HCT116 (cell line): ENCODE data around the gene LSM4. TPM values are rescaled to one million over a fixed set of nuclear protein-coding genes. Genes with fewer than 3 reads are reported as not detected.

Source experiments
- ATAC-seq: fragments of 200-7000 bp; cut with Tn5 transposase; 2 replicates; pipeline ENCODE4 v1.9.1; 2020; ENCODE audit warnings: mild to moderate bottlenecking, moderate library complexity
- Bru-seq: library from RNA; stranded (reverse); fragments of 400-500 nt; gene quantifications from one replicate; lab custom pipeline; 2021; lab: Mats Ljungman, UMichigan
- BruChase-seq, 2 experiments: library from RNA; stranded (reverse); fragments of 400-500 nt; gene quantifications; one replicate each; lab custom pipeline; 2021; lab: Mats Ljungman, UMichigan
- BruUV-seq: library from RNA; stranded (reverse); fragments of 400-500 nt; replicated peaks from 2 replicates; lab custom pipeline; 2021; lab: Mats Ljungman, UMichigan
- CTCF ChIA-PET: fragments of 300-600 bp; sonication (Branson Sonifier 250); formaldehyde crosslinking; loops from one replicate; lab custom pipeline; 2021; ENCODE audit warnings: antibody characterized with exemption; lab: Charles Lee
- POLR2A ChIA-PET: fragments of 300-600, 350-600 bp; sonication (Branson Sonifier 250); formaldehyde crosslinking; loops from one replicate; lab custom pipeline; 2021; ENCODE audit warnings: antibody characterized with exemption; lab: Charles Lee
- RAD21 ChIA-PET, 2 experiments: fragments of 300-600 bp; sonication (Branson Sonifier 250); formaldehyde crosslinking; loops; one replicate each; lab custom pipeline; 2023; ENCODE audit warnings: low total read pairs in 2 of 2; ENCODE audit not compliant: uncharacterized antibody in 2 of 2, unreplicated experiment in 2 of 2, low non-redundant PET in 1 of 2; lab: Charles Lee
- DNase-seq: peaks from one replicate; pipeline ENCODE4 v3.0.0-alpha.2; 2010; ENCODE audit warnings: low read depth, low spot score
- H2AFZ ChIP-seq: fragments of 200-600 bp; shearing (Covaris generic), sonication (generic); 2 replicates; pipeline ENCODE4 v1.6.1; 2017; ENCODE audit warnings: low read depth, mixed run types, mixed read lengths, antibody characterized with exemption, low read length; ENCODE audit not compliant: poor library complexity, severe bottlenecking
- H3K27ac ChIP-seq: 2 replicates; pipeline ENCODE4 v1.5.1; 2012; ENCODE audit warnings: low read depth, low read length
- H3K27me3 ChIP-seq: fragments of 200-600 bp; sonication (generic); 2 replicates; pipeline ENCODE4 v1.6.1; 2016; ENCODE audit warnings: mixed run types, low read length, mixed read lengths; ENCODE audit not compliant: insufficient read depth
- H3K36me3 ChIP-seq, 2 experiments: fragments of 200-500 bp in 1 of 2; fragments of 200-600 bp in 1 of 2; sonication (Bioruptor generic) in 1 of 2; sonication (generic) in 1 of 2; 2 replicates each; pipeline versions ENCODE4 v1.5.1 to v1.6.1; 2014 to 2016; ENCODE audit warnings: low read length in 2 of 2, inconsistent platforms in 1 of 2, mixed read lengths in 1 of 2, mixed run types in 1 of 2; ENCODE audit not compliant: insufficient read depth in 2 of 2, control insufficient read depth in 1 of 2
- H3K4me1 ChIP-seq, 2 experiments: fragments of 200-600 bp in 1 of 2; sonication (generic) in 1 of 2; 2 replicates each; pipeline versions ENCODE4 v1.5.1 to v1.6.1; 2012 to 2017; ENCODE audit warnings: low read length in 2 of 2, inconsistent platforms in 1 of 2, mild to moderate bottlenecking in 1 of 2, mixed read lengths in 1 of 2, mixed run types in 1 of 2, moderate library complexity in 1 of 2; ENCODE audit not compliant: insufficient read depth in 2 of 2, control insufficient read depth in 1 of 2
- H3K4me2 ChIP-seq: fragments of 200-600 bp; sonication (generic); 2 replicates; pipeline ENCODE4 v1.6.1; 2017; ENCODE audit warnings: mixed run types, low read length, mixed read lengths
- H3K4me3 ChIP-seq, 2 experiments: fragments of 200-600 bp in 1 of 2; sonication (generic) in 1 of 2; replicated peaks in 1 of 2; 2 replicates each; pipeline ENCODE4 v1.5.1; 2011 to 2016; ENCODE audit warnings: low read length in 2 of 2, control low read depth in 1 of 2, low read depth in 1 of 2, mild to moderate bottlenecking in 1 of 2, mixed read lengths in 1 of 2, mixed run types in 1 of 2
- H3K79me2 ChIP-seq: fragments of 200-600 bp; sonication (generic); 2 replicates; pipeline ENCODE4 v1.6.1; 2017; ENCODE audit warnings: mild to moderate bottlenecking, mixed run types, low read length, moderate library complexity, mixed read lengths; ENCODE audit not compliant: insufficient read depth
- H3K9ac ChIP-seq: fragments of 200-600 bp; sonication (generic); 2 replicates; pipeline ENCODE4 v1.6.1; 2016; ENCODE audit warnings: low read length, mixed read lengths
- H3K9me2 ChIP-seq: fragments of 200-600 bp; sonication (generic), shearing (Covaris generic); 2 replicates; pipeline ENCODE4 v1.6.1; 2017; ENCODE audit warnings: mixed run types, mild to moderate bottlenecking, moderate library complexity; ENCODE audit not compliant: insufficient read depth
- H3K9me3 ChIP-seq, 2 experiments: fragments of 200-500 bp in 1 of 2; fragments of 200-600 bp in 1 of 2; sonication (Bioruptor generic) in 1 of 2; sonication (generic) in 1 of 2; 2 replicates each; pipeline ENCODE4 v1.6.1; 2014 to 2017; ENCODE audit warnings: low read length in 2 of 2, mixed read lengths in 2 of 2, inconsistent platforms in 1 of 2, low read depth in 1 of 2, mild to moderate bottlenecking in 1 of 2, mixed run types in 1 of 2, moderate library complexity in 1 of 2; ENCODE audit not compliant: control insufficient read depth in 1 of 2, insufficient read depth in 1 of 2
- H4K20me1 ChIP-seq: fragments of 200-600 bp; sonication (generic), shearing (Covaris generic); 2 replicates; pipeline ENCODE4 v1.6.1; 2017; ENCODE audit warnings: mixed run types, mild to moderate bottlenecking, moderate library complexity; ENCODE audit not compliant: insufficient read depth
- CBX3 ChIP-seq: IDR thresholded peaks from 2 replicates; pipeline ENCODE4 v1.6.1; 2012; ENCODE audit warnings: low read depth
- CEBPB ChIP-seq: IDR thresholded peaks from 2 replicates; pipeline ENCODE4 v1.6.1; 2012; ENCODE audit warnings: low read depth
- EGR1 ChIP-seq: IDR thresholded peaks from 2 replicates; pipeline ENCODE4 v1.6.1; 2012; ENCODE audit warnings: low read depth
- ELF1 ChIP-seq: IDR thresholded peaks from 2 replicates; pipeline ENCODE4 v1.6.1; 2012; ENCODE audit warnings: low read depth, borderline replicate concordance
- EZH2phosphoT487 ChIP-seq: fragments of 200-600 bp; IDR thresholded peaks from 2 replicates; pipeline ENCODE4 v1.6.1; 2018; ENCODE audit warnings: antibody characterized with exemption, borderline replicate concordance
- FOSL1 ChIP-seq: IDR thresholded peaks from 2 replicates; pipeline ENCODE4 v1.6.1; 2012; ENCODE audit warnings: low read depth
- POLR2A ChIP-seq: IDR thresholded peaks from 2 replicates; pipeline ENCODE4 v1.7.0; 2011; ENCODE audit warnings: borderline replicate concordance; ENCODE audit not compliant: insufficient read depth, insufficient read length; ENCODE audit errors: extremely low read depth
- RAD21 ChIP-seq: IDR thresholded peaks from 2 replicates; pipeline ENCODE4 v1.6.1; 2012; ENCODE audit warnings: low read depth, mild to moderate bottlenecking
- SIN3A ChIP-seq: IDR thresholded peaks from 2 replicates; pipeline ENCODE4 v1.6.1; 2012; ENCODE audit warnings: low read depth
- TCF7L2 ChIP-seq: IDR thresholded peaks from 2 replicates; pipeline ENCODE4 v1.7.0; 2011; ENCODE audit warnings: borderline replicate concordance, inconsistent platforms; ENCODE audit not compliant: insufficient read depth, insufficient read length; ENCODE audit errors: extremely low read depth
- ZFX ChIP-seq: fragments of 450-650 bp; IDR thresholded peaks from 2 replicates; pipeline ENCODE4 v1.6.1; 2017
- ZNF274 ChIP-seq: fragments of 200-500 bp; sonication (Bioruptor generic); IDR thresholded peaks from 2 replicates; pipeline ENCODE4 v1.6.1; 2014; ENCODE audit warnings: mild to moderate bottlenecking, low read depth, low read length, inconsistent platforms
- intact Hi-C: fragments of 100-400 bp; cut with micrococcal nuclease; formaldehyde crosslinking; loops from 2 replicates; pipeline ENCODE4 v1.10.0; 2022
- long read RNA-seq: library from polyadenylated mRNA; unstranded; transcript quantifications from one replicate; pipeline ENCODE4 v2.0.0, GENCODE V29; 2021; ENCODE audit not compliant: unreplicated experiment
- polyA plus RNA-seq: library from polyadenylated mRNA; unstranded; fragments of >200 nt; gene quantifications from 2 replicates; pipeline ENCODE4 v1.2.1, GENCODE V29; 2012; ENCODE audit warnings: missing spikeins
- total RNA-seq: library from RNA; stranded (reverse); gene quantifications from one replicate; pipeline ENCODE4 v1.2.1, GENCODE V29; 2021; ENCODE audit not compliant: unreplicated experiment
- TF ChIP-seq, protein P1 (sequence below), 3 experiments: fragments of 200-600 bp in 1 of 3; sonication (generic) in 1 of 3; IDR thresholded peaks in 2 of 3; conservative IDR thresholded peaks in 1 of 3; 2 replicates each; pipeline ENCODE4 v1.5.1; 2012 to 2017; ENCODE audit warnings: low read depth in 2 of 3, low read length in 2 of 3, antibody characterized with exemption in 1 of 3, borderline replicate concordance in 1 of 3, control low read depth in 1 of 3, mild to moderate bottlenecking in 1 of 3, mixed read lengths in 1 of 3, mixed run types in 1 of 3, moderate library complexity in 1 of 3; ENCODE audit not compliant: insufficient read depth in 1 of 3
- TF ChIP-seq, protein P2 (sequence below): IDR thresholded peaks from 2 replicates; pipeline ENCODE4 v1.6.1; 2012; ENCODE audit warnings: low read depth
- TF ChIP-seq, protein P3 (sequence below): IDR thresholded peaks from 2 replicates; pipeline ENCODE4 v1.6.1; 2011; ENCODE audit warnings: mild to moderate bottlenecking, low read length, moderate library complexity; ENCODE audit not compliant: insufficient replicate concordance; ENCODE audit errors: extremely low read depth

Gene LSM4
- total RNA-seq (400 TPM), Bru-seq, nascent RNA (percentile 80 among the genes with signal in this experiment), BruChase-seq, experiment 1, labeled RNA remaining after a 6-hour chase (percentile 86 among the genes with signal in this experiment), BruChase-seq, experiment 2, labeled RNA remaining after a 2-hour chase (percentile 72 among the genes with signal in this experiment)
- 263 and 315 TPM in 2 replicates for polyA plus RNA-seq
- long read RNA-seq, transcript LSM4-203 (5 exons, 1,908 nt): major isoform, 476 of 573 reads
- long read RNA-seq, transcript LSM4-204 (4 exons, 807 nt): minor isoform, 8 of 573 reads
- long read RNA-seq, transcript LSM4-201 (4 exons, 986 nt): minor isoform, 8 of 573 reads
- long read RNA-seq, partial matches to known transcripts: 20 of 573 reads
- long read RNA-seq, other reads (novel, unspliced or antisense): 60 of 573 reads

DNA sequence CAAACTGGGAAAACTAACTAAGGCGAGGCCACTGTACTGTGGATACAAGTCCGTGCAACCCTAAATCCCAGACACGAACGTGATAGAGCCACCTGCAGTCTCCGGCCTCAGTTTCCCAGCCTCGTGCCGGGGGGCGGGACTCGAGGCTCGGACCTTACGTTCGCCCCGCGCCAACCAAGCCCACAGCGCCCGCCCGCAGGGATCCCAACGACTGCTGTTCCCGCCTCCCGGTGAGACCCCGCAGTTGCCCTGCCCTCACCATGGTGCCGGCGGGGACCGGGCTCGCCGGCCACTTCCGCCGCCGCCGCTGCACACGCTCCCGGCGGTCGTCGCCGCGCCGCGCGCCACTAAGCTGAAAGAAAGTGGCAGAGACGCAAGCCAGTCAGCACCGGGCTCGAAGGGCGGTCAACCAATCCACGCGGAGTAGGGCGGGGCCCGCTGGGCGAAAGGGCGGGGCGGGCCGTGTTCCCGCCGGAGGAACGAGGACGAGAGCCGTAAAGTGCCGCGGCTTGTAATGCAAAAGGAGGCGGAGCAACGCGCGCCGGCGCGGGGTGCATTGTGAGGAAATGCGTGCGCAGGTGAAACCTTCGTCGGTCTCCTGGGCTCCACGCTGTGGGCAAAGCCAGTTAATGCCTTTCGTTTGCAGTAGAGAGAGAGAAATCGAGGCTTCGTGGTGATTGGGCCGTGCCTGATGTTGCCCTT, at the start of gene LSM4:
LSM4 (minus strand) TSS at position 318 of the 702 bp plus-strand sequence; CDS start at position 262, 56 bp downstream.
- Histone ChIP-seq H3K27me3 (no peaks in the 10 kb centered on the region), H3K79me2 (peaks cover 50% of the 10 kb centered on the region), H3K4me2 (peak within 1 kb of the TSS; percentile 87), H3K27ac (peak within 1 kb of the TSS; percentile 93), H3K4me3 (peak within 1 kb of the TSS; percentile 78 to 97), H4K20me1 (no peaks in the 10 kb centered on the region), H3K36me3 (peaks cover 2 to 12% of the 10 kb centered on the region in 2 experiments; a peak in 1 of 4 replicates), H3K9me3 (no peaks in the 10 kb centered on the region), H3K4me1 (peaks cover 49 to 53% of the 10 kb centered on the region in 2 experiments), H3K9ac (peak within 1 kb of the TSS; percentile 98), H2AFZ (no peak within 1 kb of the TSS), H3K9me2 (no peaks in the 10 kb centered on the region)
- ATAC-seq (peak; percentile 93), DNase-seq (peak; percentile 98)
- BruUV-seq: no TSS peak
- RAD21 ChIA-PET: interaction anchor here (0.6 to 1.9 kb wide), 5 partner anchors 18 to 350 kb away, joined by 3 to 6 read pairs (median 5); no protein-coding TSS in a partner anchor
- POLR2A ChIA-PET: interaction anchor here (0.5 to 3.7 kb wide), 13 partner anchors 12 to 521 kb away, joined by 3 to 52 read pairs (median 4); partner anchors contain the start of genes GDF15, IQCN and JUND
- intact Hi-C loops: loop anchor here (1.0 to 10.0 kb wide), 2 partner anchors 44 to 118 kb away; partner anchors contain the start of gene RAB3A
- CTCF ChIA-PET: interaction anchor here (0.6 to 2.5 kb wide), 5 partner anchors 18 to 92 kb away, joined by 3 to 36 read pairs (median 4); partner anchors contain the start of gene JUND
- TF ChIP-seq EGR1 (no peak), EZH2phosphoT487 (no peak), ZNF274 (no peak), CEBPB (no peak), RAD21 (peak; percentile 69), SIN3A (peak; percentile 88), POLR2A (peak; percentile 68), ZFX (peak; percentile 55; the same call in 1 of the 2 replicates), TCF7L2 (peak; percentile 16), ELF1 (no peak), CBX3 (0 out of 2 replicates have a peak, but pooled peaks have one; percentile 0), FOSL1 (no peak)
- TF ChIP-seq, protein P1, sequence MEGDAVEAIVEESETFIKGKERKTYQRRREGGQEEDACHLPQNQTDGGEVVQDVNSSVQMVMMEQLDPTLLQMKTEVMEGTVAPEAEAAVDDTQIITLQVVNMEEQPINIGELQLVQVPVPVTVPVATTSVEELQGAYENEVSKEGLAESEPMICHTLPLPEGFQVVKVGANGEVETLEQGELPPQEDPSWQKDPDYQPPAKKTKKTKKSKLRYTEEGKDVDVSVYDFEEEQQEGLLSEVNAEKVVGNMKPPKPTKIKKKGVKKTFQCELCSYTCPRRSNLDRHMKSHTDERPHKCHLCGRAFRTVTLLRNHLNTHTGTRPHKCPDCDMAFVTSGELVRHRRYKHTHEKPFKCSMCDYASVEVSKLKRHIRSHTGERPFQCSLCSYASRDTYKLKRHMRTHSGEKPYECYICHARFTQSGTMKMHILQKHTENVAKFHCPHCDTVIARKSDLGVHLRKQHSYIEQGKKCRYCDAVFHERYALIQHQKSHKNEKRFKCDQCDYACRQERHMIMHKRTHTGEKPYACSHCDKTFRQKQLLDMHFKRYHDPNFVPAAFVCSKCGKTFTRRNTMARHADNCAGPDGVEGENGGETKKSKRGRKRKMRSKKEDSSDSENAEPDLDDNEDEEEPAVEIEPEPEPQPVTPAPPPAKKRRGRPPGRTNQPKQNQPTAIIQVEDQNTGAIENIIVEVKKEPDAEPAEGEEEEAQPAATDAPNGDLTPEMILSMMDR (IDR thresholded peaks at IDR 0.05 in 2 of 3, conservative IDR thresholded peaks at IDR 0.05 in 1 of 3; ENCODE audit: borderline replicate concordance in 1 of 3, insufficient read depth in 1 of 3, low read depth in 2 of 3, low read length in 2 of 3): peak; percentile 29 to 51 (median 42)
- TF ChIP-seq, protein P2, sequence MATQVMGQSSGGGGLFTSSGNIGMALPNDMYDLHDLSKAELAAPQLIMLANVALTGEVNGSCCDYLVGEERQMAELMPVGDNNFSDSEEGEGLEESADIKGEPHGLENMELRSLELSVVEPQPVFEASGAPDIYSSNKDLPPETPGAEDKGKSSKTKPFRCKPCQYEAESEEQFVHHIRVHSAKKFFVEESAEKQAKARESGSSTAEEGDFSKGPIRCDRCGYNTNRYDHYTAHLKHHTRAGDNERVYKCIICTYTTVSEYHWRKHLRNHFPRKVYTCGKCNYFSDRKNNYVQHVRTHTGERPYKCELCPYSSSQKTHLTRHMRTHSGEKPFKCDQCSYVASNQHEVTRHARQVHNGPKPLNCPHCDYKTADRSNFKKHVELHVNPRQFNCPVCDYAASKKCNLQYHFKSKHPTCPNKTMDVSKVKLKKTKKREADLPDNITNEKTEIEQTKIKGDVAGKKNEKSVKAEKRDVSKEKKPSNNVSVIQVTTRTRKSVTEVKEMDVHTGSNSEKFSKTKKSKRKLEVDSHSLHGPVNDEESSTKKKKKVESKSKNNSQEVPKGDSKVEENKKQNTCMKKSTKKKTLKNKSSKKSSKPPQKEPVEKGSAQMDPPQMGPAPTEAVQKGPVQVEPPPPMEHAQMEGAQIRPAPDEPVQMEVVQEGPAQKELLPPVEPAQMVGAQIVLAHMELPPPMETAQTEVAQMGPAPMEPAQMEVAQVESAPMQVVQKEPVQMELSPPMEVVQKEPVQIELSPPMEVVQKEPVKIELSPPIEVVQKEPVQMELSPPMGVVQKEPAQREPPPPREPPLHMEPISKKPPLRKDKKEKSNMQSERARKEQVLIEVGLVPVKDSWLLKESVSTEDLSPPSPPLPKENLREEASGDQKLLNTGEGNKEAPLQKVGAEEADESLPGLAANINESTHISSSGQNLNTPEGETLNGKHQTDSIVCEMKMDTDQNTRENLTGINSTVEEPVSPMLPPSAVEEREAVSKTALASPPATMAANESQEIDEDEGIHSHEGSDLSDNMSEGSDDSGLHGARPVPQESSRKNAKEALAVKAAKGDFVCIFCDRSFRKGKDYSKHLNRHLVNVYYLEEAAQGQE: no peak
- TF ChIP-seq, protein P3, sequence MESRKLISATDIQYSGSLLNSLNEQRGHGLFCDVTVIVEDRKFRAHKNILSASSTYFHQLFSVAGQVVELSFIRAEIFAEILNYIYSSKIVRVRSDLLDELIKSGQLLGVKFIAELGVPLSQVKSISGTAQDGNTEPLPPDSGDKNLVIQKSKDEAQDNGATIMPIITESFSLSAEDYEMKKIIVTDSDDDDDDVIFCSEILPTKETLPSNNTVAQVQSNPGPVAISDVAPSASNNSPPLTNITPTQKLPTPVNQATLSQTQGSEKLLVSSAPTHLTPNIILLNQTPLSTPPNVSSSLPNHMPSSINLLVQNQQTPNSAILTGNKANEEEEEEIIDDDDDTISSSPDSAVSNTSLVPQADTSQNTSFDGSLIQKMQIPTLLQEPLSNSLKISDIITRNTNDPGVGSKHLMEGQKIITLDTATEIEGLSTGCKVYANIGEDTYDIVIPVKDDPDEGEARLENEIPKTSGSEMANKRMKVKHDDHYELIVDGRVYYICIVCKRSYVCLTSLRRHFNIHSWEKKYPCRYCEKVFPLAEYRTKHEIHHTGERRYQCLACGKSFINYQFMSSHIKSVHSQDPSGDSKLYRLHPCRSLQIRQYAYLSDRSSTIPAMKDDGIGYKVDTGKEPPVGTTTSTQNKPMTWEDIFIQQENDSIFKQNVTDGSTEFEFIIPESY: peak; percentile 76
